GM21526 (cell line): ENCODE data around the gene ELMOD1.

Source experiments
- ATAC-seq: cut with Tn5 transposase; IDR thresholded peaks from one replicate; pipeline ENCODE4 v1.9.1; 2021; ENCODE audit warnings: moderate library complexity; ENCODE audit not compliant: unreplicated experiment, low FRiP score

ELMOD1 gene

DNA sequence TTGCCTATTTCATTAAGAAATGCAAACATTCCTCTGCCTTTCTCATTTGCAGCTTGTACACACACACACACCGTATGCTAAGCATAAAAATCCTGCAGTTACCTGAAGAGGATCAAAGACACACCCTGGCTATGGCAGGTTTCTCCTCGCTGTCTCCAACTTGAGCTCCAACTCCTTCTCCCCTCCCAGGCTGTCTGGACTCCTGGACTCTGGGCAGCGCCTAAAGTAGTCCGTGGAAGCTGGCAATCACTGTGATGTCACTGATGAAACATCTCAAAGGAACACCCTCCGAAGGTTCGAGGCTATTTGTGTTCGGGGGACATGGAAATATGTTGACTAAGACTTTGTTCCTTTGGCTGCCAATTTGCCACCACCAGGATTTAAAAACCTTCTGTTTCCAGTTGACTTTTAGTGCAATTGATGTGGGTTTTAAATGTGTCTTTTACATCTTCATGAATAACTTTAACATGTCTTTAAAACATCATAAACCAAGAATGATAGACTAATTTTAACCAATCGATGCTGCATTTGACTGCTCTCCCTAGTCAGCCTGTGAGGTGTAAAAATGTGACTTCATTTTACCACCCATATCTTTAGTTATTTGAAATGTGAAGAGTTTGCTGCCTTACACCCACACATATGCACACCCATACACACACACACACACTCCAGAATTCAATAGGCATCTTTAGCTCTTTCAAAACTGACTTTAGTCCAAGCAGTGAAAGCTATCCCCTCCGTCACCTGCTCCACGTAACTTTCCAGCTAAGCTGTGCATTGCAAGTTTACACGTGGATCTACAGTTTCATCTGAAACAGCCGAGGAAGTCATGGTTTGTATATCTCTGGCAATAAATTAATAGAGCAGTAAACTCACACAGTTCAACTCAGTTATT lies 121.2 kb downstream of the ELMOD1 start, which contains the start of gene SLN:
Gene SLN (minus strand): TSS at position 196 of the 895 bp plus-strand sequence.
- ATAC-seq: no peak

DNA sequence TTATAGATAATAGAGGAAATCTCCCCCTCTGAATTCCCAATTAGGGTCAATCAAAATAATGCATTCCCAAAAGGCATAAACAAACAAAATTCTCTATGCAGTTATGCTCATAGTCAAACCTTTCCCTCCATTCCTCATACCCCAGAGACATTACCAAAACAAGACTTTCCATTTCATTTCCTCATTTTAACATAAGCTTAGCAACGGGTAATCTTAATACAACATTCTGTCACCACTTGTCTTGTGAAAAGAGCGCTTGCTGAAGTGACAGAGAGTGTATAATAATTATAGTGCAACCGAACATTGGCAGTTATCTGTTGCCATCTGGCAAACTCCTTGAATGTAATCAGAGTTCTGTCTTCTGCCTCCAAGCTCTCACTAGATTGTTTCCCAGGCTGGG lies 122.1 kb downstream of the ELMOD1 start:
- ATAC-seq: no peak
